HG02970 (cell line): ENCODE measurements around the gene SEPTIN2.
"Not testable (repeated sequence)": the region's sequence is repeated elsewhere in the genome, so short reads cannot be mapped to it uniquely, and the experiment has no call there.

Experiments
- ATAC-seq: cut with Tn5 transposase; IDR thresholded peaks from one replicate; pipeline ENCODE4 v1.9.1; 2021; ENCODE audit warnings: mild to moderate bottlenecking, moderate library complexity, moderate number of reproducible peaks; ENCODE audit not compliant: unreplicated experiment, low FRiP score

Gene SEPTIN2

DNA sequence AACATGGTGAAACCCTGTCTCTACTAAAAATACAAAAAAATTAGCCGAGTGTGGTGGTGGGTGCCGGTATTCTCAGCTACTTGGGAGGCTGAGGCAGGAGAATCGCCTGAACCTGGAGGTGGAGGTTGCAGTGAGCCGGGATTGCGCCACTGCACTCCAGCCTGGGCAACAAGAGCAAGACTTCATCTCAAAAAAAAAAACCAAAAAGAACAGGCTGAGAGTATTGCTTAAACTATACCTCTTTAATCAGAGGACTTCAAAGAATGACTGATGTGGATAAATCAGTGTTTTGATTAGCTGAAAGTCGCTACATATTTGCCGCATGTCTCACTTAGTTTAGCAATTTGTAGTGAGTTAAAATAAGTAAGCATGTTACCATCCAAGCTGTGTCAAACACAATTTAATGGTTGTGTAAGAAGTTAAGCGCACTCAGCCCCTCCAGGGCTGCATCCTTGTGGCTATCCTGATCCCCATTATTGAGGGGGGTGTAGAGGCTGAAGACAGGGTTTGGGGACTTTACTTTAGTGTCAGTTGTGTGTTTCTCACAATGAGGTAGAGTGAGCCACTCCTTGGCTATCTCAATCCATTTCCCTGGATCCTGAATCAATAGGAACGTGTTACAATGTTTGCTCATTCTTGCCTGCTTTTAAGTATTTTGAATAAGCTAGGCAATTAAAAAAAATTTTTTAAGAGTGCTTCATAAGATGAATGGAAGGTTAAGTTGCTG lies 29.4 kb downstream of the SEPTIN2 start:
- ATAC-seq, result no peak

GRCh38 chr2:241349941-241350340 lies 34.2 kb downstream of the SEPTIN2 start:
- ATAC-seq, result no peak

- ATAC-seq, result no peak
These were observed 34.8 kb downstream of the SEPTIN2 start for GRCh38 chr2:241350530-241350877.

DNA sequence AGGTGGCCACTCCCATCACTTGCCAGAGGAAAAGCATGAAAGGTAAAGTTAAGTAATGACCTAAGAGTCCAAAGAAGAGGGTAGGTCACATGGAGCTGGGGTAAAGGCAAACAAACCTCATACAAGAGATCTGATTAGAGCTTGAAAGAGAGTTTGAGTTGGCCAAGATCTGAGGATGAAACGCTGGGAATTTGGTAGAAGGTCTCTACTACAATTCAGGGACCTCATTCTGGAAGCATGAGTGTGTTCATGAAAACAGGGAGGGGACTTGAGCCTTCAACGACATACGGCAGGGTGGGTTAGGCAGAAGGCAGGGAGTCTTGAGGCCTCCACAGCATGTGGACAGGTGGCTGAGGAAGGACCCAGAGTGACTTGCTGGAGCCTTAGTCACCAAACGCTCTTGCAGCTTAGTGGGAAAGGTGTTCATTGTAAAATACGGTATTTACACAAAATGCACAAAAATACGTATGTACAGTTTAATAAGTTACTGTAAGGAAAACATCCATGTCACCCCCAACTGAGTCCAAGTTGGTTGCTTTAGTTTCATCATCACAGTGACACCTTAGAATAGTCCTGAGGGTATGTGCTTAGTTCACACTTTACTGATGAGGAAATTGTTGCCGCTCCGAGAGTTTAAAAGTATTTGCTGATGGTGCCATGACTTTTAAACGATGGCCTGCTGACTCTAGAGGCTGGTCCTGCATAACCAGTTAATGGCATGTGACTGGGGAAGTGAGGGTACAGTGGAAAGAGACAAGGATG lies 35.3 kb downstream of the SEPTIN2 start:
- ATAC-seq, result no peak

DNA sequence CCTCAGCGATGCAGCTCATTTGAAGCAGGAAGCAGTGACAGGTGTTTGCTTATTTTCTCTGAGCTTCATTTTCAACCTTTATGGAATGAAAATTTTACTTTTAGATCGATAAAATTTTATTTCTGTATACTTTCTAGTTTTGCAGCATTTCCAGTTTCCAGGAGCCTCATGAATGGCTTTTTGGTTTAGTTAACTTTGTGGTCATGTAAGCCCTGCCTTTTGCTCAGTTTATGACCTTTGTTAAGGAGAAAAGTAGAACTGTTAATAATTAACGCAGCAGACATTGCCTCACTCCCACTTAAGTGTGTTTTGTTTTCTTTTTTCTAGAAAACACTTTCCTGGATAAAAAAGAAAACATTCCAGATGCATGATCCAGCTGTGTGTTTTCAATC lies 35.9 kb downstream of the SEPTIN2 start:
- ATAC-seq, result no peak

DNA sequence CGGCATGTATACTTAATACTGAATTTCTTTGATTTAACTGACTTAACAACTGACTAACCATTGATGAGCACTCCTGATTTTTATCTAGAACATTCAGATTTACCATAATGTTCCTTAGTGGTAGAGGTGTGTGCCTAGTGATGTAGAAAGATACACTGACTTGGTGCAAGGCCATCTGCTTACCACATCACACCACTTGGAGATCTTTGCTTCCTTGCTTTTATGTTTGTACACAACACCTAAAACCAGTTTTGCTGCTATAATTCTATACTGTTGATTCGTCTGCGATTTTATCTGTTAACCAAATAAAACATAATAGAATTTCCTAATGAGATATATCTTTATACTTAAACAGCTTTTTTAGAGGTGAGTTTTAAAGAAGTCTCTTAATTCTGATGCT lies 36.5 kb downstream of the SEPTIN2 start:
- ATAC-seq, result no peak

- ATAC-seq, result no peak
These were observed 39.2 kb downstream of the SEPTIN2 start for GRCh38 chr2:241354668-241355658.

GRCh38 chr2:241355983-241356870 lies 40.5 kb downstream of the SEPTIN2 start, which contains the start of gene FARP2:
FARP2 (plus strand) TSS chr2:241356285; CDS start chr2:241373108, 16,823 bp downstream.
- peak; percentile 85 for ATAC-seq

GRCh38 chr2:241356871-241357260 lies 41.1 kb downstream of the SEPTIN2 start:
- ATAC-seq, result no peak

DNA sequence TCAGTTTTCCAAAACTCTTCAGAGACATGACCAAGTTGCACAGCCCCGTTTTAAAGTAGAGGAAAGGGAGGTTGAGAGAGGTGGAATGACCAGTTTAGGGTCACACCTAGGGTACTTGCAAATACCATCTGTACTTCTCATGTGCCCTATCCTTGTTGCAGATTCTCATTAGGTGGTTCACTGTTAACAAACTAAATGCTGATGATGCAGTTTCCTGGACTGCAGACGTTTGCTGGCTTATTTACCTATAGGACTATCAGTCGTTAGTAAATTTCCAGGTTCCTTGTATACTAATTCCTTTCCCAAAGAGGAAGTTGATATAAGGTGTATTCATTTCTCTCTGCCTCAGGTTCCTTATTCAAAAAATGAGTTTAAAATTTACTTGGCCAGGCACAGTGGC lies 41.8 kb downstream of the SEPTIN2 start:
- no peak for ATAC-seq

DNA sequence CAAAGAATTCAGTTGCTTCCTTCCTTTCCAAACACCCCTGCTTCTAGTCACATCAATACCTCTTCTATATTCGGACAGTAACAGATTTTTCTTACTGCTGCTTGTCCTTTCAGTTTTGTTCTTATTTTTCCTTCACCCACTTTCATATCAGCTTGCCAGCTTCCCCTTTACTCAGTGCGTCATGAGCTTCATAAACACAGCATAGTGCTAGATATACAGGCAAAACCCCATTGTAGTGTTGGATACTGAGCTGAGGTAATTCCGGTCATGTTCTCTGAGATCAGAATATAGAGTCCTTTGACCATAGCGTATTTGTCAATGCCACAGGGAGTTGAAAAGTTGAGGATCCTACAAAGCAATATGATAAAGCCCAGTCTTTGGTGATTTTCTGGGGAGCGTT lies 42.7 kb downstream of the SEPTIN2 start:
- no peak for ATAC-seq

DNA sequence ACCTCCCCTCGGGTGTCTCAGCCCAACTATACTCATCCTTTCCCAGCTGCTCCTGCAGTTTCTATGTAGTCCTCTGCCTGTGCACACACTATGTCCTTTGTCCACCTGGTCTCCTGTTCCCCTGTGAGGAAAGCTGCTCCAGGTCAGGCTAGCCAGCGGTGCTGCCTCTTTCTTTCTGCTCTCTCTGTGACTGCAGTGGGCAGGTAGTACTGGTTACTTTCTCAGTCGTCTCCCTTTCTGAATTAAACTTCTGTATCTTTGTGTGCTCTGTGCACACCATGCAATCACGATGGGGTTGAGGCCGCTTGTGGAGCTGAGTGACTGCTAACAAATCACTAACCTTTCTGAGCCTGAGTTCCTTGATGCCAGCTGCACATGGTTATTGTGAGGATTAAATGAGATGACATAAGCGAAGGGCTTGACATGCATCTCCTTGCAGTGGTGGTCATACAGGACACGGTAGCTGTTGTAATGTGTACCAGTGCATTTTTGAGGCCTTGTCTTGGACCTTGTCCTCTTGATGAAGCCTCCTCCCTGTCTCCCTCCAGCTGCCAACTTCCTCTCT lies 43.8 kb downstream of the SEPTIN2 start:
- ATAC-seq, result no peak

DNA sequence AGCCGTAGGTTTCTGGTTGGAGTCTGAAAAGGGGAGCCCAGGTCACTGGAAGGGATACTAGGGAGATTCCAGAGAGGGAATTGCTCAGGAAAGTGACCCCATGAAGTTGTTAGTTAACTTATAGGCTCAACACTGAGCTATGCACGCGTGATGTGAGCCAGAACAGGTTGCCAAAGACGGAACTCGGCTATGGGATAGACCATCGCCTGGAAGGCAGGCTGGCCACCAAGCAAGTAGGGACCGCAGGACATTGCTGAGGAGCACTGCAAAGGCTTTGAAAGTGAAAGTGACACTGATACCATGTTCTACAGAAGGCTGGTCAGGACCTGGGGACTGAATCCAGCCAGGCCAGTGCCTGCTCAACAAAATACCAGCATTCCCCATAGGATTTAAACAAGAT lies 47.7 kb downstream of the SEPTIN2 start:
- ATAC-seq, result no peak

GRCh38 chr2:241364781-241365180 lies 49.1 kb downstream of the SEPTIN2 start:
- ATAC-seq, result no peak

DNA sequence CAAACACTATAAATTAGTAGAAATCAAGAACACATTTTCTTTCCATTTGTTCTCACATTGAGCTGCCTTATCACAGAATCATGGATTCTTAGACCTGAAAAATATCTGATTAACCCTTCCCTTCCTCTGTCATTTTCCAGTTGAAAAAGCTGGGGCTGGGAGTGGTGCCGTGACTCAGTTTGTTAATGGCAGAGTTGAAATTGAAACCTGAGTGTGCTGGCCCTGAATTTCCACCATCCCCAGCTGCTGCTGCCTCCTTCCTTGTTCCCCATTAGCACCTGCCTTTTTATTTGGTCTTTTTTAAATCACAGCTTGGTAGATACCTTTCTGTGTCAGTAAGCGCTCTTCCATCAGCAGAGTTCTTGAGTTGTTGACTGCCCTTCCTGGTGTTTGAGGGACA lies 51.0 kb downstream of the SEPTIN2 start:
- ATAC-seq, result no peak

GRCh38 chr2:241368643-241369042 lies 52.9 kb downstream of the SEPTIN2 start:
- no peak for ATAC-seq

DNA sequence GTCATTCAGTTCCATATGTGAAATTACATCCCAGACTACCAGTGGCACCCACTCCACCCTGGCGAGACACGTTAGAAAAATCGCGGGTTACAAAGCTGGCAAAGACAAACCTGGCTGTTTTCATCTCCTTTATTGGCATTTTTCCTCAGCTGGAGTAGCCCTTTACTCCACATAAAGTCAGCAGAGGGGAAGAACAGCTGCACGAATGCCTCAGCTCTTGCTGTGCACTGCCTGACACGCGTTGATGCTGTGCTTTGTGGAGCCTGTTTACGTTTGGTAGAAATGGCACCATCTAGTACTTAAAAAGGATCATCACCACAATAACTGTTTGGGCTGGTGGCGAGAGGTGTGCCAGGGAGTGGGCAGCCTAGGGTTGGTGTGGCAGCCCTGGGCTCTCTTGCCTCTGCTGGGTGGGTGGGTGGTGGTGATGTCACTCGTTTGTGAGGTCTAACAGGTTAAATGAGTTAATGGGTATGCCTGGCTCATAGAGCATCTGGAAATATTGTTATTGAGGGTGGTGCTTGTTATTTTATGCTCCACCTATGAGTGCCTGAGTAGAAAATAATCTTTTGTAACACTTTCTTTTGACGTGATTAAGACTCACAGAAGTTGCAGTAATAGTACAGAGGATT lies 56.8 kb downstream of the SEPTIN2 start:
- ATAC-seq, result no peak

- ATAC-seq, result no peak
These were observed 57.7 kb downstream of the SEPTIN2 start for GRCh38 chr2:241373446-241373845.

DNA sequence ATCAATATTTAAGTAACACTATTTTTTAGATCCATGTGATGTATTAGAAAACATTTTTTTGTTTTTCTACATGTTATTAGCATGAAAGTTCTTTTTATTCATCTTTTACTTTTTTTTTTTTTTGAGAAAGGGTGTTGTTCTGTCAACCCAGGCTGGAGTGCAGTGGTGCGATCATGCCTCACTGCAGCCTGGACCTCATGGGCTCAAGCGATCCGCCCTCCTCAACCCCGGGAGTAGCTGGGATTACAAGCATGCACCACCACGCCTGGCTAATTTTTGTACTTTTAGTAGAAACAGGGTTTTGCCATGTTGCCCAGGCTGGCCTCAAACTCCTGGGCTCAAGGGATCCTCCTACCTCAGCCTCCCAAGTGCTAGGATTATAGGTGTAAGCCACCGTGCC lies 58.2 kb downstream of the SEPTIN2 start:
- ATAC-seq, result not testable (repeated sequence)
